GM10248 (cell line): ENCODE measurements around the gene RNF182.

Source experiments
- CTCF ChIA-PET: fragments of 300-600 bp; sonication (Branson Sonifier 250); formaldehyde crosslinking; extraction: SDS; loops from one replicate; lab custom pipeline; 2021; ENCODE audit warnings: antibody characterized with exemption; lab: Yijun Ruan, JAX
- POLR2A ChIA-PET: fragments of 350-650 bp; sonication (Branson Sonifier 250); formaldehyde crosslinking; extraction: SDS; loops from one replicate; lab custom pipeline; 2020; ENCODE audit warnings: antibody characterized with exemption; lab: Yijun Ruan, JAX
- DNase-seq: peaks from one replicate; pipeline ENCODE4 v3.0.0; 2012; ENCODE audit errors: extremely low spot score
- CTCF ChIP-seq: IDR thresholded peaks from 2 replicates; pipeline ENCODE4 v1.5.1; 2012; ENCODE audit warnings: mild to moderate bottlenecking, low read depth; ENCODE audit errors: extremely low read depth, missing control alignments, control extremely low read depth

Gene RNF182

GRCh38 chr6:14004258-14004657 lies 79.5 kb downstream of the RNF182 start:
- no peak for TF ChIP-seq CTCF
- DNase-seq = no peak
- POLR2A ChIA-PET = no interaction called here
- CTCF ChIA-PET = no interaction called here

GRCh38 chr6:14008809-14009208 lies 84.1 kb downstream of the RNF182 start:
- POLR2A ChIA-PET = no interaction called here
- TF ChIP-seq CTCF = no peak
- DNase-seq = no peak
- CTCF ChIA-PET = no interaction called here

GRCh38 chr6:14009431-14009830 lies 84.7 kb downstream of the RNF182 start:
- POLR2A ChIA-PET = no interaction called here
- CTCF ChIA-PET = no interaction called here
- no peak for TF ChIP-seq CTCF
- DNase-seq = no peak

- ChIA-PET POLR2A (no interaction called here), CTCF (interaction anchor here (1.2 kb wide), 1 partner anchor 20 kb away, joined by 3 read pairs; no protein-coding TSS in a partner anchor)
- no peak for TF ChIP-seq CTCF
- no peak for DNase-seq
These were observed 85.5 kb downstream of the RNF182 start for GRCh38 chr6:14010275-14010674.

GRCh38 chr6:14012313-14013030 lies 87.7 kb downstream of the RNF182 start:
- POLR2A ChIA-PET = no interaction called here
- no peak for TF ChIP-seq CTCF
- no peak for DNase-seq
- CTCF ChIA-PET = no interaction called here

GRCh38 chr6:14015964-14016363 lies 91.2 kb downstream of the RNF182 start:
- CTCF ChIA-PET = no interaction called here
- DNase-seq = no peak
- no peak for TF ChIP-seq CTCF
- POLR2A ChIA-PET = no interaction called here
